ENCODE results near the gene SETD2. TPM values are rescaled to one million over a fixed set of nuclear protein-coding genes. Genes with fewer than 3 reads are reported as not detected.
A peak's percentile ranks its signal among the peaks of the same experiment; 100 is the strongest.

Gene SETD2
- polyA plus RNA-seq, 1 of the 3 experiments (the other 2 are of a cell fraction): 12.1 TPM

GRCh38 chr3:46978381-46978780 is 185.5 kb downstream of the SETD2 start:
- Histone ChIP-seq H3K9me2 (no peaks in the 10 kb centered on the region), H3K27ac (ENCODE audit: low read depth in 2 of 2, low read length in 1 of 2) (no peak overlapping the region), H4K20me1 (ENCODE audit: insufficient read depth) (peaks cover 27% of the 10 kb centered on the region), H3K79me2 (ENCODE audit: insufficient read depth) (peaks cover 33% of the 10 kb centered on the region), H2AFZ (ENCODE audit: low read depth) (no peak overlapping the region), H3F3A (replicated peaks; ENCODE audit: insufficient read depth) (no peaks in the 10 kb centered on the region), H3K9me3 (no peaks in the 10 kb centered on the region), H3K4me2 (peak overlapping the region; percentile 87; the same call in 1 of the 2 replicates), H3K9ac (no peak overlapping the region), H3K27me3 (ENCODE audit: insufficient read depth) (no peaks in the 10 kb centered on the region), H3K36me3 (replicated peaks in 1 of 2; ENCODE audit: control insufficient read depth in 1 of 2, insufficient read depth in 2 of 2, low read length in 1 of 2) (peaks cover 0 to 4% of the 10 kb centered on the region in 2 experiments), H3K4me1 (ENCODE audit: control insufficient read depth in 1 of 2, insufficient read depth in 2 of 2, low read depth in 1 of 2, low read length in 1 of 2) (peaks cover 3 to 19% of the 10 kb centered on the region in 2 experiments; a peak in 1 of 4 replicates), H3K4me3 (ENCODE audit: low read depth in 2 of 2, low read length in 1 of 2) (no peak overlapping the region)
- CTCF ChIA-PET: interaction anchor here (1.0 to 6.8 kb wide), 3 partner anchors 43 to 56 kb away, joined by 5 to 29 read pairs (median 5); no protein-coding TSS in a partner anchor
- no peak for DNase-seq
- TF ChIP-seq JUND (IDR thresholded peaks at IDR 0.05): no peak
- no peak for TF ChIP-seq YY1 (IDR thresholded peaks at IDR 0.05; ENCODE audit: low read depth)
- TF ChIP-seq RAD21 (IDR thresholded peaks at IDR 0.05; ENCODE audit: low read length): no peak
- TF ChIP-seq SIN3A (IDR thresholded peaks at IDR 0.05; ENCODE audit: borderline replicate concordance, low read depth, low read length): no peak
- TF ChIP-seq CHD2 (IDR thresholded peaks at IDR 0.05; ENCODE audit: low read length, partially characterized antibody): no peak
- TF ChIP-seq FOXM1 (IDR thresholded peaks at IDR 0.05; ENCODE audit: low read depth): no peak
- no peak for TF ChIP-seq EP300 (IDR thresholded peaks at IDR 0.05; ENCODE audit: borderline replicate concordance in 1 of 2, low read depth in 1 of 2, low read length in 1 of 2)
- TF ChIP-seq TAF1 (IDR thresholded peaks at IDR 0.05; ENCODE audit: borderline replicate concordance, low read depth, low read length): no peak
- TF ChIP-seq RFX5 (IDR thresholded peaks at IDR 0.05; ENCODE audit: low read length): no peak
- TF ChIP-seq GATA2 (CRISPR knock-in tag; IDR thresholded peaks at IDR 0.05): no peak
- no peak for TF ChIP-seq ELF1 (IDR thresholded peaks at IDR 0.05)
- TF ChIP-seq EZH2phosphoT487 (IDR thresholded peaks at IDR 0.05; ENCODE audit: borderline replicate concordance, low read depth): no peak
- WGBS (ENCODE audit: low lambda C conversion rate): 85% methylated on average over 7 of the region's 9 CpGs
- POLR2A ChIA-PET: interaction anchor here (1.1 kb wide), 2 partner anchors 42 to 69 kb away, joined by 3 read pairs; no protein-coding TSS in a partner anchor

DNA sequence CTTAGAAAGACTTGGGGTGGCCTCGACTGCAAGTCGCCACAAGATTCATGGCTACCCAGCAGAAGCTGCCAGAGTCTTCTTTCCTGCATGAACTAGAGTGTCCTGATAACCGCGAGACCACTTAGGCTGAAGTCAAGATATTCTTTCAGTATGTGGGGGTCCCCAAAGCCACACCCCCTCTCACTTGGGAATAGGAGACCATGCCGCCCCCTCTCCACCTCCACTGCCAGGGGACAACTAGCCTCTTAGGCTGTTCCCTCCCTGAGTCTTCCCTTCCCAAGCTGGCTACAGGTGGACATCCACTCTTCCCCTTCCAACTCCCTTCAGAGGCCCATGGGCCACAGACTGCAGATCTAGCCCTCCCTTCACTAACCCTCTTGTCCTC is 186.1 kb downstream of the SETD2 start:
- 100% methylated on average over 3 of the region's 5 CpGs for WGBS (ENCODE audit: low lambda C conversion rate)
- Histone ChIP-seq H3K27ac (ENCODE audit: low read depth in 2 of 2, low read length in 1 of 2) (peak overlapping the region in 1 of 2 experiments; percentile 82; a peak in 1 of 4 replicates), H3K36me3 (replicated peaks in 1 of 2; ENCODE audit: control insufficient read depth in 1 of 2, insufficient read depth in 2 of 2, low read length in 1 of 2) (peaks cover 0 to 4% of the 10 kb centered on the region in 2 experiments), H3K79me2 (ENCODE audit: insufficient read depth) (peaks cover 39% of the 10 kb centered on the region), H3K9me2 (no peaks in the 10 kb centered on the region), H2AFZ (ENCODE audit: low read depth) (no peak overlapping the region), H4K20me1 (ENCODE audit: insufficient read depth) (peaks cover 31% of the 10 kb centered on the region), H3K27me3 (ENCODE audit: insufficient read depth) (no peaks in the 10 kb centered on the region), H3K4me2 (peak overlapping the region; percentile 52; the same call in 1 of the 2 replicates), H3K9ac (no peak overlapping the region), H3K4me3 (ENCODE audit: low read depth in 2 of 2, low read length in 1 of 2) (no peak overlapping the region), H3F3A (replicated peaks; ENCODE audit: insufficient read depth) (no peaks in the 10 kb centered on the region), H3K4me1 (ENCODE audit: control insufficient read depth in 1 of 2, insufficient read depth in 2 of 2, low read depth in 1 of 2, low read length in 1 of 2) (peaks cover 3 to 19% of the 10 kb centered on the region in 2 experiments; a peak in 1 of 4 replicates), H3K9me3 (no peaks in the 10 kb centered on the region)
- CTCF ChIA-PET: interaction anchor here (1.9 to 6.8 kb wide), 2 partner anchors 54 to 55 kb away, joined by 5 to 29 read pairs; no protein-coding TSS in a partner anchor
- TF ChIP-seq YY1 (IDR thresholded peaks at IDR 0.05; ENCODE audit: low read depth) (no peak), SIN3A (IDR thresholded peaks at IDR 0.05; ENCODE audit: borderline replicate concordance, low read depth, low read length) (no peak), NFIC (IDR thresholded peaks at IDR 0.05; ENCODE audit: borderline replicate concordance) (no peak), RFX5 (IDR thresholded peaks at IDR 0.05; ENCODE audit: low read length) (no peak), TCF12 (IDR thresholded peaks at IDR 0.05) (no peak), FOXM1 (IDR thresholded peaks at IDR 0.05; ENCODE audit: low read depth) (no peak), TAF1 (IDR thresholded peaks at IDR 0.05; ENCODE audit: borderline replicate concordance, low read depth, low read length) (no peak), PBX3 (IDR thresholded peaks at IDR 0.05) (no peak), TEAD4 (IDR thresholded peaks at IDR 0.05; ENCODE audit: borderline replicate concordance, insufficient read depth) (no peak), CHD2 (IDR thresholded peaks at IDR 0.05; ENCODE audit: low read length, partially characterized antibody) (no peak), ELF1 (IDR thresholded peaks at IDR 0.05) (no peak)
- TF ChIP-seq, protein P1, sequence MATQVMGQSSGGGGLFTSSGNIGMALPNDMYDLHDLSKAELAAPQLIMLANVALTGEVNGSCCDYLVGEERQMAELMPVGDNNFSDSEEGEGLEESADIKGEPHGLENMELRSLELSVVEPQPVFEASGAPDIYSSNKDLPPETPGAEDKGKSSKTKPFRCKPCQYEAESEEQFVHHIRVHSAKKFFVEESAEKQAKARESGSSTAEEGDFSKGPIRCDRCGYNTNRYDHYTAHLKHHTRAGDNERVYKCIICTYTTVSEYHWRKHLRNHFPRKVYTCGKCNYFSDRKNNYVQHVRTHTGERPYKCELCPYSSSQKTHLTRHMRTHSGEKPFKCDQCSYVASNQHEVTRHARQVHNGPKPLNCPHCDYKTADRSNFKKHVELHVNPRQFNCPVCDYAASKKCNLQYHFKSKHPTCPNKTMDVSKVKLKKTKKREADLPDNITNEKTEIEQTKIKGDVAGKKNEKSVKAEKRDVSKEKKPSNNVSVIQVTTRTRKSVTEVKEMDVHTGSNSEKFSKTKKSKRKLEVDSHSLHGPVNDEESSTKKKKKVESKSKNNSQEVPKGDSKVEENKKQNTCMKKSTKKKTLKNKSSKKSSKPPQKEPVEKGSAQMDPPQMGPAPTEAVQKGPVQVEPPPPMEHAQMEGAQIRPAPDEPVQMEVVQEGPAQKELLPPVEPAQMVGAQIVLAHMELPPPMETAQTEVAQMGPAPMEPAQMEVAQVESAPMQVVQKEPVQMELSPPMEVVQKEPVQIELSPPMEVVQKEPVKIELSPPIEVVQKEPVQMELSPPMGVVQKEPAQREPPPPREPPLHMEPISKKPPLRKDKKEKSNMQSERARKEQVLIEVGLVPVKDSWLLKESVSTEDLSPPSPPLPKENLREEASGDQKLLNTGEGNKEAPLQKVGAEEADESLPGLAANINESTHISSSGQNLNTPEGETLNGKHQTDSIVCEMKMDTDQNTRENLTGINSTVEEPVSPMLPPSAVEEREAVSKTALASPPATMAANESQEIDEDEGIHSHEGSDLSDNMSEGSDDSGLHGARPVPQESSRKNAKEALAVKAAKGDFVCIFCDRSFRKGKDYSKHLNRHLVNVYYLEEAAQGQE (IDR thresholded peaks at IDR 0.05; ENCODE audit: low read depth, low read length): no peak
- no peak for DNase-seq
- POLR2A ChIA-PET: interaction anchor here (0.6 kb wide), 1 partner anchor 1222 kb away, joined by 3 read pairs; no protein-coding TSS in a partner anchor
